ENCODE measurements around the gene ADAMTSL3. TPM values are rescaled to one million over a fixed set of nuclear protein-coding genes. Genes with fewer than 3 reads are reported as not detected.

ADAMTSL3 gene
- total RNA-seq, 1 donor from 2014 or later = 0.41 TPM

- no peaks in the 10 kb centered on the region for H3K36me3 ChIP-seq
- no peak overlapping the region for H2AFZ ChIP-seq (replicated peaks)
- Mint-ChIP-seq H3K27ac (no peak overlapping the region), H3K36me3 (no peaks in the 10 kb centered on the region), H3K9me3 (peaks cover 3% of the 10 kb centered on the region), H3K4me1 (no peaks in the 10 kb centered on the region), H3K27me3 (ENCODE audit: insufficient read depth, low read depth) (no peaks in the 10 kb centered on the region), H3K4me3 (no peak overlapping the region)
- DNase-seq (ENCODE audit: low spot score) = no peak
- no peaks in the 10 kb centered on the region for H3K79me2 ChIP-seq (ENCODE audit: low read depth)
- no peaks in the 10 kb centered on the region for H3F3A ChIP-seq (ENCODE audit: low read depth)
- H3K9me3 ChIP-seq (ENCODE audit: low read depth) = no peaks in the 10 kb centered on the region
- no peak overlapping the region for H3K9ac ChIP-seq
- no peaks in the 10 kb centered on the region for H4K20me1 ChIP-seq (ENCODE audit: low read depth)
- H3K27ac ChIP-seq = no peak overlapping the region
- H3K4me3 ChIP-seq = no peak overlapping the region
- TF ChIP-seq EZH2 (IDR thresholded peaks at IDR 0.05) (no peak), CTCF (IDR thresholded peaks at IDR 0.05) (no peak), EZH2phosphoT487 (IDR thresholded peaks at IDR 0.05) (no peak)
- no peaks in the 10 kb centered on the region for H3K27me3 ChIP-seq
- H3K4me2 ChIP-seq = no peak overlapping the region
- H3K4me1 ChIP-seq = no peaks in the 10 kb centered on the region
Observed at GRCh38 chr15:83682476-83683088, 28.7 kb downstream of the ADAMTSL3 start.

- H3K4me3 ChIP-seq = no peak overlapping the region
- no peaks in the 10 kb centered on the region for H3K4me1 ChIP-seq
- no peak overlapping the region for H3K9ac ChIP-seq
- H3K4me2 ChIP-seq = no peak overlapping the region
- TF ChIP-seq CTCF (IDR thresholded peaks at IDR 0.05) = no peak
- TF ChIP-seq EZH2 (IDR thresholded peaks at IDR 0.05) = no peak
- no peak for TF ChIP-seq EZH2phosphoT487 (IDR thresholded peaks at IDR 0.05)
- Mint-ChIP-seq H3K27me3 (ENCODE audit: insufficient read depth, low read depth) (peaks cover 2% of the 10 kb centered on the region), H3K36me3 (no peaks in the 10 kb centered on the region), H3K9me3 (no peaks in the 10 kb centered on the region), H3K4me3 (no peak overlapping the region), H3K27ac (no peak overlapping the region), H3K4me1 (no peaks in the 10 kb centered on the region)
- no peak for DNase-seq (ENCODE audit: low spot score)
- H3K27me3 ChIP-seq = no peaks in the 10 kb centered on the region
- no peaks in the 10 kb centered on the region for H3F3A ChIP-seq (ENCODE audit: low read depth)
- no peaks in the 10 kb centered on the region for H3K9me3 ChIP-seq (ENCODE audit: low read depth)
- H4K20me1 ChIP-seq (ENCODE audit: low read depth) = no peaks in the 10 kb centered on the region
- no peaks in the 10 kb centered on the region for H3K79me2 ChIP-seq (ENCODE audit: low read depth)
- H3K27ac ChIP-seq = no peak overlapping the region
- no peak overlapping the region for H2AFZ ChIP-seq (replicated peaks)
- H3K36me3 ChIP-seq = no peaks in the 10 kb centered on the region
Observed at GRCh38 chr15:83685916-83686332, 32.0 kb downstream of the ADAMTSL3 start.

- Histone ChIP-seq H2AFZ (replicated peaks) (no peak overlapping the region), H3K79me2 (ENCODE audit: low read depth) (no peaks in the 10 kb centered on the region), H3F3A (ENCODE audit: low read depth) (no peaks in the 10 kb centered on the region), H3K9me3 (ENCODE audit: low read depth) (no peaks in the 10 kb centered on the region), H4K20me1 (ENCODE audit: low read depth) (no peaks in the 10 kb centered on the region), H3K4me1 (no peaks in the 10 kb centered on the region), H3K4me2 (no peak overlapping the region), H3K9ac (no peak overlapping the region), H3K27ac (no peak overlapping the region), H3K27me3 (no peaks in the 10 kb centered on the region), H3K36me3 (no peaks in the 10 kb centered on the region), H3K4me3 (no peak overlapping the region)
- Mint-ChIP-seq H3K27me3 (ENCODE audit: insufficient read depth, low read depth) (peaks cover 2% of the 10 kb centered on the region), H3K9me3 (no peaks in the 10 kb centered on the region), H3K36me3 (no peaks in the 10 kb centered on the region), H3K27ac (no peak overlapping the region), H3K4me3 (no peak overlapping the region), H3K4me1 (no peaks in the 10 kb centered on the region)
- no peak for TF ChIP-seq CTCF (IDR thresholded peaks at IDR 0.05)
- no peak for TF ChIP-seq EZH2 (IDR thresholded peaks at IDR 0.05)
- TF ChIP-seq EZH2phosphoT487 (IDR thresholded peaks at IDR 0.05) = no peak
- DNase-seq (ENCODE audit: low spot score) = no peak
Observed at GRCh38 chr15:83688201-83688600, 34.3 kb downstream of the ADAMTSL3 start.
